ENCODE results near the gene LHX1.

Gene LHX1

GRCh38 chr17:36989173-36989572, 51.9 kb downstream of the LHX1 start:
- TF ChIP-seq CTCF (IDR thresholded peaks at IDR 0.05; ENCODE audit: low read depth, low read length): no peak
- no peak overlapping the region for H3K27ac ChIP-seq
- H3K27me3 ChIP-seq (ENCODE audit: insufficient read depth, low read depth, severe bottlenecking): no peaks in the 10 kb centered on the region
- H3K4me3 ChIP-seq (ENCODE audit: low read depth, low read length): no peak overlapping the region
- no peaks in the 10 kb centered on the region for H3K9me3 ChIP-seq (ENCODE audit: severe bottlenecking)
- DNase-seq: no peak
- H3K36me3 ChIP-seq: peaks cover 16% of the 10 kb centered on the region

GRCh38 chr17:36992701-36993100, 55.4 kb downstream of the LHX1 start:
- H3K36me3 ChIP-seq: peaks cover 30% of the 10 kb centered on the region

GRCh38 chr17:36993227-36993626, 56.0 kb downstream of the LHX1 start:
- Histone ChIP-seq H3K27ac (no peak overlapping the region), H3K9me3 (ENCODE audit: severe bottlenecking) (no peaks in the 10 kb centered on the region), H3K36me3 (peaks cover 32% of the 10 kb centered on the region), H3K4me3 (ENCODE audit: low read depth, low read length) (no peak overlapping the region), H3K27me3 (ENCODE audit: insufficient read depth, low read depth, severe bottlenecking) (no peaks in the 10 kb centered on the region)
- DNase-seq: no peak
- no peak for TF ChIP-seq CTCF (IDR thresholded peaks at IDR 0.05; ENCODE audit: low read depth, low read length)

More at GRCh38 chr17:36992701-36993100, 55.4 kb downstream of the LHX1 start:
- no peak for TF ChIP-seq CTCF (IDR thresholded peaks at IDR 0.05; ENCODE audit: low read depth, low read length)
- no peak for DNase-seq
- H3K4me3 ChIP-seq (ENCODE audit: low read depth, low read length): no peak overlapping the region
- H3K27ac ChIP-seq: no peak overlapping the region
- H3K9me3 ChIP-seq (ENCODE audit: severe bottlenecking): no peaks in the 10 kb centered on the region
- no peaks in the 10 kb centered on the region for H3K27me3 ChIP-seq (ENCODE audit: insufficient read depth, low read depth, severe bottlenecking)

All from WERI-Rb-1 (cell line).